Spleen (tissue), 7 donors: ENCODE measurements around the gene F8.

Experiments
- CTCF ChIP-seq, 11 experiments: fragments of 200-600 bp in 7 of 11; fragments of 450-650 bp in 4 of 11; sonication (generic) in 4 of 11; IDR thresholded peaks in 8 of 11; conservative IDR thresholded peaks in 3 of 11; 1 replicate in 7 of 11; 2 replicates in 4 of 11; pipeline versions ENCODE4 v1.4.0 to v1.8.0; 2016 to 2021; ENCODE audit warnings: antibody characterized with exemption in 11 of 11, inconsistent platforms in 4 of 11, mild to moderate bottlenecking in 1 of 11
- POLR2A ChIP-seq, 3 donors: fragments of 450-650 bp; IDR thresholded peaks; one replicate each; pipeline ENCODE4 v1.5.1; 2017; ENCODE audit warnings: antibody characterized with exemption in 3 of 3, mild to moderate bottlenecking in 1 of 3
- POLR2AphosphoS5 ChIP-seq, 3 donors: sonication (generic); formaldehyde crosslinking; IDR thresholded peaks; one replicate each; pipeline ENCODE4 v1.5.1; 2017; ENCODE audit warnings: antibody characterized with exemption in 3 of 3
- donor health status: DM: no; HTN: no; CAD: no; lungs with moderate emphysema.
- donor health status: DM: no; HTN: no; CAD: no.
- donor health status: DM: no; HTN: no; CAD: no.

- TF ChIP-seq CTCF (IDR thresholded peaks at IDR 0.05 in 8 of 11, conservative IDR thresholded peaks at IDR 0.05 in 3 of 11): no peak
- no peak for TF ChIP-seq POLR2A (IDR thresholded peaks at IDR 0.05)
- no peak for TF ChIP-seq POLR2AphosphoS5 (IDR thresholded peaks at IDR 0.05)
These were observed 219.6 kb downstream of the F8 start for GRCh38 chrX:154802947-154803346.
